ENCODE measurements around the gene ZNF333. TPM values are rescaled to one million over a fixed set of nuclear protein-coding genes. Genes with fewer than 3 reads are reported as not detected.
"Not testable (repeated sequence)": the region's sequence is repeated elsewhere in the genome, so short reads cannot be mapped to it uniquely, and the experiment has no call there.

The ZNF333 gene
- total RNA-seq, 1 donor from 2014 or later = 19.9 TPM

DNA sequence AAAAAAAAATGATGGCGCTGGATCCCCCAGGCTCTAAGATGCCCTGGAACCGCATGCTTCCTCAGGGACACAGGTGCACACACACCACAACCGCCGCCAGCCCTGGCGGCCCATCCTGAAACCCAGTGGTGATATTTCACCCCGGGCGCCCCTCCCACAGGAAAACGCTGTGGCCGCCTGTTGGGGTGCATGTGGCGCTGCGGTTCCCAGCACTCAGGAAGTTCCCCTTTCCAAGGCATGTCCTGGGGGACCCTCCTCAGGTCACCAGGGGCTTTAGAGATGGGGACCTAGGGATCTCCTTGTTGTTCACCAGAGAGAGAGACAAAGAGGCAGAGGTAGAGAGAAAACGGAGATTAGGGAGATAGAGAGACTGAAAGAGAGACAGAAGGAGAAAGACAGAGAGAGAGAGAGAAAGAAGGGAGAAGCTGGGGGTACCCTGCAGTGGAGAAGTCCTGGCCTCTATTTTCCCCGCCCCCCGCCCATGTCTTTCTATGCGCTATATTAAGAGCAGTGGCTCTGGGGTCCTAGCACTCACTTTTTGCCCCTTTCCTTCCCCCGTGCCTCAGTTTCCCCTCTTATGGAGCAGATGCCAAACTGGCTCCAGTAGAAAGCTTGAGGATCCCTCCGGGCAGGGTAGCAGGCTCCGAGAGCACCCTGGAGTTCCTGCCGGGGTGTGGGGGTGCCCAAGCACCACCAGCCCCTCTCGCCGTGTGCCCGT is 86.2 kb downstream of the ZNF333 start:
- no peak for DNase-seq (ENCODE audit: extremely low spot score in 2 of 2)
- Histone ChIP-seq H3K27me3 (no peaks in the 10 kb centered on the region), H3K9me3 (no peaks in the 10 kb centered on the region), H3K4me1 (no peaks in the 10 kb centered on the region), H3K4me3 (peak overlapping the region; percentile 7 to 29), H3K36me3 (no peaks in the 10 kb centered on the region), H3K27ac (no peak overlapping the region)
- intact Hi-C loops (cut with DNase I) = no loop called here
- no peak for TF ChIP-seq POLR2A (IDR thresholded peaks at IDR 0.05)

DNA sequence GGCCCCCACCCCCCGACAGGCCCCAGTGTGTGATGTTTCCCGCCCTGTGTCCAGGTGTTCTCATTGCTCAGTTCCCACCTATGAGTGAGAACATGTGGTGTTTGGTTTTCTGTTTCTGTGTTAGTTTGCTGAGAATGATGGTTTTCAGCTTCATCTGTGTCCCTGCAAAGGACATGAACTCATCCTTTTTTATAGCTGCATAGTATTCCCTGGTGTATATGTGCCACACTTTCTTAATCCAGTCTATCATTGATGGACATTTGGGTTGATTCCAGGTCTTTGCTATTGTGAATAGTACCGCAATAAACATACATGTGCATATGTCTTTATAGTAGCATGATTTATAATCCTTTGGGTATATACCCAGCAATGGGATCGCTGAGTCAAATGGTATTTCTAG is 87.8 kb downstream of the ZNF333 start:
- H3K36me3 ChIP-seq; DNase-seq (ENCODE audit: extremely low spot score in 2 of 2); H3K4me1 ChIP-seq; H3K27ac ChIP-seq; H3K9me3 ChIP-seq; H3K27me3 ChIP-seq; H3K4me3 ChIP-seq; intact Hi-C loops (cut with DNase I): not testable (repeated sequence)

DNA sequence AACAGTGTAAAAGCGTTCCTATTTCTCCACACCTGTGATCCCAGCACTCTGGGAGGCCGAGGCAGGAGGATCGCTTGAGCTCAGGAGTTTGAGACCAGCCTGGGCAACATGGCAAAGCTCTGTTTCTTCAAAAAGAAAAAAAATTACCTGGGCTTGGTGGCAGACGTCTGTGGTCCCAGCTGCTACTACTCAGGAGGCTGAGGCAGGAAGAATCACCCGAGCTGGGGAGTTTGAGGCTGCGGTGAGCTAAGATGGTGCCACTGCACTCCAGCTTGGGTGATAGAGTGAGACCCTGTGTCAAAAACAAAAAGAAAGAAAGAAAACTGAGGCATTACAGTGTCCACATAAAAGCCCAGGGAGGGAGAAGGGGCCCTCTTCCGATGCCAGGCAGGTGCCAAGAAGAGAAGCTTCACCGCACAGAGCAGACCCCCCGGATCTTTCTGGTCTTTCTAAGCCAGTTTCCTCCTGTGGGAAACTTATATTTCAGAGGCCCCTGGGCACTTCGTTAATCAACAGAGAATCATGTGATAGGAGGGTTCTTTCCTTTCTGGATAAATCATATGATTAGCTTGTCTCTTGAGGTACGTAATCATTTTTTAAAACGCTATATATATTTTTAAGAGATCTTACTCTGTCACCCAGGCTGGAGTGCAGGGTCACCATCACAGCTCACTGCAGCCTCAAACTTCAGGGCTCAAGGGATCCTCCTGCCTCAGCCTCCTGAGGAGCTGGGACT is 88.4 kb downstream of the ZNF333 start, which contains the start of gene ADGRE2:
TSS of gene ADGRE2 (minus strand) at position 451 of the 736 bp plus-strand sequence. CDS start 1,804 bp downstream, outside the sequence.
- DNase-seq (ENCODE audit: extremely low spot score in 2 of 2); H3K27me3 ChIP-seq; H3K36me3 ChIP-seq; intact Hi-C loops (cut with DNase I); H3K9me3 ChIP-seq; H3K4me3 ChIP-seq; H3K27ac ChIP-seq; H3K4me1 ChIP-seq: not testable (repeated sequence)

DNA sequence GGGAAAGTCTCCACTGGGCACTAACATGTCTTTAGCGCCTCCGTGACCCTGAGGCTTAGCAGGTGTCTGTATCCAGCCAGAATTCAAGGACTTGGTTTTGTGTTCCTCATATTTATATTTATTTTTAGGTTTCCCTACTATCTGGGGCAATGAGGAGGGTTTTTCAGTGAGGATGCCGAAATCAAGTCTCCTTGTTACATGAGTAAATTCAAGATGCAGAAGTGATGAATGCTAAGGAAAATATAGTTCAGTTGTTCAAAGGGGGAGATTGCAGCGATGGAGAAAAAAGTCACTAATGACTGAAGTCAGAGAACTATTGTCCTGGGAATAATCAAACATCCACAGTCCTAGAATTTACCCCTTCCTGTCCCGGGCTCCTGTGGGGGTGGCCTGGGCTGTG is 89.3 kb downstream of the ZNF333 start:
- H3K9me3 ChIP-seq = no peaks in the 10 kb centered on the region
- no peak overlapping the region for H3K27ac ChIP-seq
- intact Hi-C loops (cut with DNase I) = no loop called here
- no peak for DNase-seq (ENCODE audit: extremely low spot score in 2 of 2)
- H3K4me1 ChIP-seq = no peaks in the 10 kb centered on the region
- no peak overlapping the region for H3K4me3 ChIP-seq
- TF ChIP-seq POLR2A (IDR thresholded peaks at IDR 0.05) = no peak
- TF ChIP-seq, protein P1, sequence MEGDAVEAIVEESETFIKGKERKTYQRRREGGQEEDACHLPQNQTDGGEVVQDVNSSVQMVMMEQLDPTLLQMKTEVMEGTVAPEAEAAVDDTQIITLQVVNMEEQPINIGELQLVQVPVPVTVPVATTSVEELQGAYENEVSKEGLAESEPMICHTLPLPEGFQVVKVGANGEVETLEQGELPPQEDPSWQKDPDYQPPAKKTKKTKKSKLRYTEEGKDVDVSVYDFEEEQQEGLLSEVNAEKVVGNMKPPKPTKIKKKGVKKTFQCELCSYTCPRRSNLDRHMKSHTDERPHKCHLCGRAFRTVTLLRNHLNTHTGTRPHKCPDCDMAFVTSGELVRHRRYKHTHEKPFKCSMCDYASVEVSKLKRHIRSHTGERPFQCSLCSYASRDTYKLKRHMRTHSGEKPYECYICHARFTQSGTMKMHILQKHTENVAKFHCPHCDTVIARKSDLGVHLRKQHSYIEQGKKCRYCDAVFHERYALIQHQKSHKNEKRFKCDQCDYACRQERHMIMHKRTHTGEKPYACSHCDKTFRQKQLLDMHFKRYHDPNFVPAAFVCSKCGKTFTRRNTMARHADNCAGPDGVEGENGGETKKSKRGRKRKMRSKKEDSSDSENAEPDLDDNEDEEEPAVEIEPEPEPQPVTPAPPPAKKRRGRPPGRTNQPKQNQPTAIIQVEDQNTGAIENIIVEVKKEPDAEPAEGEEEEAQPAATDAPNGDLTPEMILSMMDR (IDR thresholded peaks at IDR 0.05) = no peak
- TF ChIP-seq POLR2AphosphoS5 (IDR thresholded peaks at IDR 0.05; ENCODE audit: insufficient read depth in 1 of 2, low read depth in 1 of 2) = no peak
- no peaks in the 10 kb centered on the region for H3K27me3 ChIP-seq
- H3K36me3 ChIP-seq = no peaks in the 10 kb centered on the region

DNA sequence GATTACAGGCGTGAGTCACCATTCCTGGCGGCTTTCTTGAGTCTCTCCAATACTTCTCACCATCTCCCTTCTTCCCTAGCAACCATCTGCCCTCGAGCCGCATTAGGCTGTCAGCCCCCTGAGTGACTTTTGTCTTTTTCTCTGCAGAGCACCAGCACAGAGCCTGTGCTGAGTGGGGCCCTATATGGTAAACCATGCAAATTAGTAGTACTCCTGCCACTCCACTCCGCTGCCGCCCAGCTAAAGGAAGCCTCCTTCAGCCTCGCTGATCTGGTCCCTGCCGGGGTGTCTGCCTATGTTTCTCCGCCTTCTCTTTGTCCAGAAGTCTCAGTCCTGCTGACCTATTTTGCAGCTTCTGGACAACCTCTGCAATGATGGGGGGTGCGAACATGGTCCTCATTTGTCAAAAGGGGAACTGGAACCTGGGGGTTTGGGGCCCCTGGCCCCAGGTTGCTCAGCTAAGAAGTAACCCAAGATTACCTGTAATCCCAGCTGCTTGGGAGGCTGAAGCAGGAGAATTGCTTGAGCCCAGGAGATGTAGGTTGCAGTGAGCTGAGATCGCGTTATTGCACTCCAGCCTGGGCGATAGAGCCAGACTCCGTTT is 90.9 kb downstream of the ZNF333 start:
- intact Hi-C loops (cut with DNase I); H3K27me3 ChIP-seq; H3K27ac ChIP-seq; H3K36me3 ChIP-seq; DNase-seq (ENCODE audit: extremely low spot score in 2 of 2); H3K4me1 ChIP-seq; H3K9me3 ChIP-seq; H3K4me3 ChIP-seq: not testable (repeated sequence)

DNA sequence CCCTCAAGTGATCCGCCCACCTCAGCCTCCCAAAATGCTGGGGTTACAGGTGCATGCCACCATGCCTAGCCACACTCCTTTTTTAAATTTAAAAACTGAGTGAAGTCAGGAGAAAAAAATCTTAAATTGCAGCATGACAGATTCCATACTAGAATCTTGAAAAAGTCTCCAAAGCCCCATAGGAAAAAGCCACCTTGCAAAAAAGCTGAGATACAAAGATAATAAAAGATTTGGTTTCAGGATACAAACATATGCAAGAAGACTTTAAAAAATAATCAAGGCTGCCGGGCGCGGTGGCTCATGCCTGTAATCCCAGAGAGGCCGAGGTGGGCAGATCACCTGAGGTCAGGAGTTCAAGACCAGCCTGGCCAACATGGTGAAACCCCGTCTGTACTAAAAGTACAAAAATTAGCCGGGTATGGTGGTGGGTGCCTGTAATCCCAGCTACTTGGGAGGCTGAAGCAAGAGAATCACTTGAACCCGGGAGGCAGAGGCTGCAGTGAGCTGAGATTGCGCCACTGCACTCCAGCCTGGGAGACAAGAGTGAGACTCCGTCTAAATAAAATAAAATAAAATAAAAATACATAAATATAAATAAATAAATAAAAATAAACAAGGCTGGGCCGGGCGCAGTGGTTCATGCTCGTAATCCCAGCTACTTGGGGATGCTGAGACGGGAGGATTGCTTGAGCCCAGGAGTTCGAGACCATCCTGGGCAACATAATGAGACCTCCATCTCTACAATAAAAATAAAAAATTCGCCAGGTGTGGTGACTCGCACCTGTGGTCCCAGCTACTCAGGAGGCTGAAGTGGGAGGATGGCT is 92.1 kb downstream of the ZNF333 start:
- intact Hi-C loops (cut with DNase I); H3K9me3 ChIP-seq; H3K27ac ChIP-seq; H3K36me3 ChIP-seq; DNase-seq (ENCODE audit: extremely low spot score in 2 of 2); H3K4me1 ChIP-seq; H3K4me3 ChIP-seq; H3K27me3 ChIP-seq: not testable (repeated sequence)

DNA sequence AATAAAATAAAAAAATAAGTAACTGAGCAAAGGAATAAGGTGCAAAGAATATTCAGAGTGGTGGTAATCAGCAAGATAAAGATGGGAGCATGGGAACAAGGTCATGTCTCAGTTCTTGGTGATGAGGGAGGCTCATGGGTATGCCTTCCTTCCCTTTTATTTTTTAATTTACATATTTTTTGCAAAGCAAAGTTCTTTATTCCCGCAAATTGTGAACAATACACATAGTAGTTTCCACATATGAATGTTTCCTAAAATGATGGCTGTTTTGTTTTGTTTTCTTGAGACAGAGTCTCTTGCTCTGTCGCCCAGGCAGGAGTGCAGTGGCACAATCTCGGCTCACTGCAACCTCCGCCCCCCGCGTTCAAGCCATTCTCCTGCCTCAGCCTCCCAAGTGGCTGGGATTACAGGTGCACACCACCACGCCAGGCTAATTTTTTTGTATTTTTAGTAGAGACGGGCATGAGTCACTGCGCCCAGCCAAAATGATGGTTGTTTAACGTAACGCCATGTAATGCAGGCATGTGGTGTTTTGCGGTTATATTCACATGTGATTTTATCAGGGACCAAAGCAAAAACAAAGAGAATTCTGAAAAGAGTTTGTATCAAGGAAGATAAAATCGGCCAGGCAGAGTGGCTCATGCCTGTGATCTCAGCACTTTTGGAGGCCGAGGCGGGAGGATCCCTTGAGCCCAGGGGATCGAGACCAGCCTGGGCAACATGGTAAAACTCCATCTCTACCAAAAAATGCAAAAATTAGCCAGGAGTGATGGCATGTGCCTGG is 93.0 kb downstream of the ZNF333 start:
- Histone ChIP-seq H3K4me3 (no peak overlapping the region), H3K4me1 (no peaks in the 10 kb centered on the region), H3K27me3 (no peaks in the 10 kb centered on the region), H3K27ac (no peak overlapping the region), H3K36me3 (no peaks in the 10 kb centered on the region), H3K9me3 (no peaks in the 10 kb centered on the region)
- DNase-seq (ENCODE audit: extremely low spot score in 2 of 2) = no peak
- intact Hi-C loops (cut with DNase I) = no loop called here
- no peak for TF ChIP-seq POLR2A (IDR thresholded peaks at IDR 0.05)
- TF ChIP-seq POLR2AphosphoS5 (IDR thresholded peaks at IDR 0.05; ENCODE audit: insufficient read depth in 1 of 2, low read depth in 1 of 2) = no peak
- TF ChIP-seq, protein P1 (IDR thresholded peaks at IDR 0.05) = no peak
